Psoas muscle (tissue), 8 donors: ENCODE data around the gene PALS2. TPM values are rescaled to one million over a fixed set of nuclear protein-coding genes. Genes with fewer than 3 reads are reported as not detected.

Experiments
- ATAC-seq, 4 donors: fragments of 200-7000 bp; cut with Tn5 transposase; one replicate each; pipeline ENCODE4 v1.9.1; 2020; ENCODE audit warnings: moderate library complexity in 3 of 4, mild to moderate bottlenecking in 2 of 4
- DNase-seq, 2 donors: peaks; one replicate each; pipeline ENCODE4 v3.0.0-alpha.2; 2020
- H3K27ac ChIP-seq: fragments of 200-600 bp; one replicate; pipeline ENCODE4 v1.8.0; 2022
- H3K27me3 ChIP-seq, 3 donors: fragments of 200-600 bp in 1 of 3; one replicate each; pipeline versions ENCODE4 v1.6.1 to v1.8.0; 2013 to 2022; ENCODE audit warnings: low read length in 2 of 3, mild to moderate bottlenecking in 2 of 3, moderate library complexity in 1 of 3; ENCODE audit not compliant: insufficient read depth in 3 of 3
- H3K36me3 ChIP-seq, 2 donors: fragments of 200-600 bp in 1 of 2; one replicate each; pipeline versions ENCODE4 v1.6.1 to v1.8.0; 2013 to 2022; ENCODE audit warnings: low read depth in 1 of 2, mild to moderate bottlenecking in 1 of 2, moderate library complexity in 1 of 2; ENCODE audit not compliant: insufficient read depth in 1 of 2
- H3K4me1 ChIP-seq: fragments of 200-600 bp; one replicate; pipeline ENCODE4 v1.8.0; 2022
- H3K4me3 ChIP-seq: fragments of 200-600 bp; one replicate; pipeline ENCODE4 v1.8.0; 2022; ENCODE audit warnings: mild to moderate bottlenecking
- H3K9me3 ChIP-seq: fragments of 200-600 bp; one replicate; pipeline ENCODE4 v1.8.0; 2022
- WGBS, 3 donors: extraction: QIAGEN DNeasy Blood & Tissue Kit; methylation state at CpG; one replicate each; pipeline versions ENCODE4 v1.1.6 to v1.1.7; 2013; 5-methylcytosine and 5-hydroxymethylcytosine counted together
- intact Hi-C, 2 donors: fragments of 100-400 bp; cut with DNase I; formaldehyde crosslinking; loops; one replicate each; pipeline versions ENCODE4 v1.11.0 to v1.14.2; 2022
- polyA plus RNA-seq, 3 donors: library from polyadenylated mRNA; stranded (reverse); fragments of 200-250 nt; gene quantifications; one replicate each; pipeline ENCODE4 v1.2.3, GENCODE V29; 2013
- total RNA-seq, 4 donors: library from RNA; stranded (reverse); fragmentation: NEBNext Ultra II Directional in 2 of 4; extraction: Animal tissue kit (Norgen Biotek cat#: 25700) in 2 of 4; gene quantifications; one replicate each; pipeline versions ENCODE4 v1.2.1 to v1.2.4, GENCODE V29; 2021 to 2023
- TF ChIP-seq, protein P1 (sequence below): fragments of 200-600 bp; IDR thresholded peaks from one replicate; pipeline ENCODE4 v1.8.0; 2022; ENCODE audit warnings: antibody characterized with exemption
- donor health status: healthy with polysubstance abuse.
- donor health status: DM: no; HTN: no; CAD: no; lungs with moderate emphysema.
- donor health status: Bipolar disorder and iron deficiency.
- donor health status: healthy.
- donor health status: DM: yes; HTN: yes; CAD: no.
- donor health status: DM: no; HTN: no; CAD: no.
- donor health status: DM: no; HTN: no; CAD: no.
- donor health status: DM: yes; HTN: yes; CAD: no.

Gene PALS2
- total and polyA plus RNA-seq, 7 donors = 6.4 to 67.4 (median 21.5) TPM

DNA sequence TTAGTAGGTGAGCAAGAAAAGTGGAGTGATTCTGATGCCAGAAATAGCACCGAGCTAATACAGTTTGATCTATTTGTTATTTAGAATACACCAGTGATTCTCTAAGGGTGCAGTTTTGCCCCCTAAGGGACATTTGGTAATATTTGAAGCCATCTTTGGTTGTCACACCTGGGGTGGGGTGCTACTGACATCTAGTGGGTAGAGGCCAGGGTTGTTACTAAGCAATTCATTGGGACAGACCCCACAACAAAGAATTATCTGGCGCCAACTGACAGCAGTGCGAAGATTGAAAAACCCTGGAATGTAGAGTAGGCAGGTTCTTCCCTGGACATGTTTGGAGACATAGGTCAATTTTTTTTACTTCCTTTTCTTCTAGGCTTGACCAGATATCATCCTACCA, 14.6 kb downstream of the PALS2 start:
- WGBS, 3 donors = 77 to 86% (median 79%) methylated on average over 3 of the region's 3 CpGs
- intact Hi-C loops = no loop called here
- Histone ChIP-seq H3K27me3 (no peaks in the 10 kb centered on the region), H3K27ac (no peak overlapping the region), H3K4me1 (peaks cover 9% of the 10 kb centered on the region), H3K36me3 (no peaks in the 10 kb centered on the region), H3K4me3 (no peak overlapping the region), H3K9me3 (no peaks in the 10 kb centered on the region)
- ATAC-seq (peak; percentile 57 to 79 (median 67)), DNase-seq (peak in 1 of 2 donors; percentile 47)
- TF ChIP-seq, protein P1, sequence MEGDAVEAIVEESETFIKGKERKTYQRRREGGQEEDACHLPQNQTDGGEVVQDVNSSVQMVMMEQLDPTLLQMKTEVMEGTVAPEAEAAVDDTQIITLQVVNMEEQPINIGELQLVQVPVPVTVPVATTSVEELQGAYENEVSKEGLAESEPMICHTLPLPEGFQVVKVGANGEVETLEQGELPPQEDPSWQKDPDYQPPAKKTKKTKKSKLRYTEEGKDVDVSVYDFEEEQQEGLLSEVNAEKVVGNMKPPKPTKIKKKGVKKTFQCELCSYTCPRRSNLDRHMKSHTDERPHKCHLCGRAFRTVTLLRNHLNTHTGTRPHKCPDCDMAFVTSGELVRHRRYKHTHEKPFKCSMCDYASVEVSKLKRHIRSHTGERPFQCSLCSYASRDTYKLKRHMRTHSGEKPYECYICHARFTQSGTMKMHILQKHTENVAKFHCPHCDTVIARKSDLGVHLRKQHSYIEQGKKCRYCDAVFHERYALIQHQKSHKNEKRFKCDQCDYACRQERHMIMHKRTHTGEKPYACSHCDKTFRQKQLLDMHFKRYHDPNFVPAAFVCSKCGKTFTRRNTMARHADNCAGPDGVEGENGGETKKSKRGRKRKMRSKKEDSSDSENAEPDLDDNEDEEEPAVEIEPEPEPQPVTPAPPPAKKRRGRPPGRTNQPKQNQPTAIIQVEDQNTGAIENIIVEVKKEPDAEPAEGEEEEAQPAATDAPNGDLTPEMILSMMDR = peak; percentile 49

DNA sequence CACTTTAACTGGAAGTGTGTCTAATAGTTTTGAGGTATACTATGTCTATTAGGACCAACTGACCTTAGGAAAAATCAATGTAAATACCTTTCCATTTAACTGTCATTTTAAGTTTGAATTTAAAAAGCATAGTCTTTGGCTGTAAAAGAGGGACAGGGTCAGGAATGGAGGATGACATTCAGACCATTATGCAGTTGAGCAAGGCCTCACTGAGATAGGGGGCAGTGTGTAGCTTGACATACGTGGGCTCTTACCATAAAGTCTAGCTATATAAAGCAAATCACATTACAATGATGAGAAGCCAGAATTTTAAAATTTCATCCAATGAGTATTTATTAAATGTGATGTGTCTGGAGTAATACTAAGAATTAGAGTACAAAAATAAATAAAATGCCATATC, 17.9 kb downstream of the PALS2 start:
- Histone ChIP-seq H3K4me1 (peaks cover 10% of the 10 kb centered on the region), H3K27ac (no peak overlapping the region), H3K36me3 (no peaks in the 10 kb centered on the region), H3K27me3 (no peaks in the 10 kb centered on the region), H3K4me3 (no peak overlapping the region), H3K9me3 (no peaks in the 10 kb centered on the region)
- WGBS, 3 donors = 56 to 91% (median 64%) methylated on average over 1 of the region's 1 CpG
- TF ChIP-seq, protein P1 = no peak
- intact Hi-C loops = no loop called here
- DNase-seq = no peak
- ATAC-seq = no peak

DNA sequence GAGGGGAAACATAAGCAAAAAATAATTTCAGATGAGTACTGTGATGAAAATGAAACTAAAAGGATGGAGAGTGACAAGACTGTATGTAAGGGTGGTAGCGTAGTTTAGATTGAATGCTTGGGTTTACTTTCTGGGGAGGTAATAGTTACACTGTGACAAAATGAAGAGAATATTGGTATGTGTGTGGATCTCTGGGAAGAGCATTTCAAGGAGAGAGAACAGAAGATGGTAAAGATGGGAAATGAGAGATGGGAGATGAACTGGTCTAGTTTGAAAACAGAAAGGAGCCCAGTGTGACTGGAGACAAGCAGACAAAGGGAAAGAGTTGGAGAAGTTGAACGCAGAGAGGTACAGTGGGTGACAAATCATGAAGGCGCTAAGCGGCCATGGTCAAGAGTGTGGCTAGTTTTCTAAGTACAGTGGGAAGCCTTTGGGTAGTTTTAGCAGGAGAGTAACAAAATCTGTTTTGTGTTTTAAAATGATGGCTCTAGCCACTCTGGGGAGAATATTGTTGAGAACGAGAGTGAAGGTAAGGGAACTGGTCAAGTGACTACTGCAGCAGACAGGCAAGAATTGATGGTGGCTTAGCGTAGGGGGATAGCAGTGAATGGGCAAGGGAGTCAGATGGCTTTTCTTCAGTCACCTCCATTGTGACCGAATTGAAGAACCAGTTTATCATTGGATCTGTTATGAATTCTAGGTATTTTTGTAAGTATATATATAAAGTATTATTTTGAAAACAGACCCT, 22.6 kb downstream of the PALS2 start:
- H3K4me1 ChIP-seq = peaks cover 19% of the 10 kb centered on the region
- ATAC-seq (no peak), DNase-seq (no peak)
- TF ChIP-seq, protein P1 = no peak
- WGBS, 3 donors = 92 to 96% (median 96%) methylated on average over 7 of the region's 7 CpGs
- no peaks in the 10 kb centered on the region for H3K36me3 ChIP-seq
- no peaks in the 10 kb centered on the region for H3K9me3 ChIP-seq
- intact Hi-C loops = loop anchor here in 1 of 2 donors (5.0 kb wide), 1 partner anchor 46 kb away; no protein-coding TSS in a partner anchor
- no peak overlapping the region for H3K27ac ChIP-seq
- no peaks in the 10 kb centered on the region for H3K27me3 ChIP-seq
- H3K4me3 ChIP-seq = no peak overlapping the region

GRCh38 chr7:24597014-24597413, 23.8 kb downstream of the PALS2 start:
- TF ChIP-seq, protein P1 = no peak

More at GRCh38 chr7:24597014-24597413, 23.8 kb downstream of the PALS2 start:
- Histone ChIP-seq H3K27ac (no peak overlapping the region), H3K9me3 (no peaks in the 10 kb centered on the region), H3K36me3 (no peaks in the 10 kb centered on the region), H3K4me3 (no peak overlapping the region), H3K4me1 (peaks cover 31% of the 10 kb centered on the region), H3K27me3 (no peaks in the 10 kb centered on the region)
- intact Hi-C loops = loop anchor here in 1 of 2 donors (5.0 kb wide), 1 partner anchor 45 kb away; no protein-coding TSS in a partner anchor
- DNase-seq = no peak
- WGBS, 3 donors = 82 to 95% (median 92%) methylated on average over 3 of the region's 3 CpGs
- no peak for ATAC-seq
